Measurements from ENCODE around the gene MEF2A.
"Not testable (repeated sequence)": the region's sequence is repeated elsewhere in the genome, so short reads cannot be mapped to it uniquely, and the experiment has no call there.

Gene MEF2A

DNA sequence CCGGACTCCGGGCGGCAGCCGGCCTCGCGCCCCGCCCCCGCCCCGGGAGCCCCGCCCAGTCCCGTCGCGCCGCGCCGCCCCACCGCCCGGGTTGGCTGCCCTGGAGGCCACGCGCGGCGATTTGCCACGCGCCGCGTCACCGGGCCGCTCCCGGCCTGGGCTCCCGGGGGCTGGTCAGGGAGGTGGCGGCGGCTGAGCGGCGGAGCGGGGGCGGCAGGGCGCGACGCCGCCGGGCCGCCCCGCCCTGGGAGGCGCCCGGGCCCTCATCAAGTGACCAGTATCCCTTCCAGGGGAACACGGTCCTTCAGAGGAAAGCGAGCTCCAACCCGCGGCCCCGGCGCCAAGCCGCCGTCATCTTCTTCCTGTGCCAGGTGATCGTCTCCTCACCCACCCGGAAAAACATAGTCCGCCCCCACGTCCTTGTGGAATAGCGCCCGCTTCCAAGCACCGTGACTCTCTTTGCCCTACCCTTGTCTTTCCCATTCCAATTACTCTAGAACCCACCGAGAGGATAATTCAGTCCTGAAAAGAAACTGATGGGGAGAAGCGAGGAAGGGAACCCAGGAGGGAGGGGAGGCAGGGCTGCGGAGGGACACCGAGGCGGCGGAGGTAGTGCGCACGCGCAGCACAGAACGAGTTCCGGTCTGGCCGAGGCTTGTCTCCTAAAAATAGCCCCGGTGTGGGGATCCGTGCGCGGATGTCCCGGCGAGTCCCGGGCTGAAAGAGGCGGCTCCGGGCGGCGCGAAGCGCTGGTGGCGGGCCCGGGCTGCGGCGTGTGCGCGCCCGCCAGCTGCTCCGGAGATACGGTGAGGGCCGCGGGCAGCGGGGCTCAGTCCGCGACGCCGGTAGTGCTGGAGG lies at the start of gene MEF2A:
MEF2A (plus strand) TSS at position 686 of the 858 bp plus-strand sequence. CDS start 67,136 bp downstream, outside the sequence.
- DNase-seq = peak; percentile 33 to 96 (median 88)

DNA sequence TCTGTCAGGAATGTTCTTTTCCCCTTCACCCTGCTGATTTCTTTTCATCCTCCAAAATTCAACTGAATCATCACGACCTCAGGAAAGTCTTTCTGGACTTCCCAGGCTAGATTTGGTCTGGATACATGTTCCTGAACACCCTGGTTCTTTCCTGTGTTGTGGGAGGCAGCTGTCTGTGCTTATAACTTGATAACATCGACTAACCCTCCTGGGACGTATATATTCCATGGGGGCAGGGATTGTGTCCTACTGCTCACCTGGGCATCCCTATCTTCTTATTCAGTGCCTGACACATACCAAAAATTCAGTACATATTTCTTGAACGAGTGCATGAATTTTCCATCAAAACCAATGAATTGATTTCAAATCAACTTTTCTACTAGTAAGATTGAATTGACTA lies 47.6 kb upstream of the MEF2A start:
- no peak for DNase-seq

DNA sequence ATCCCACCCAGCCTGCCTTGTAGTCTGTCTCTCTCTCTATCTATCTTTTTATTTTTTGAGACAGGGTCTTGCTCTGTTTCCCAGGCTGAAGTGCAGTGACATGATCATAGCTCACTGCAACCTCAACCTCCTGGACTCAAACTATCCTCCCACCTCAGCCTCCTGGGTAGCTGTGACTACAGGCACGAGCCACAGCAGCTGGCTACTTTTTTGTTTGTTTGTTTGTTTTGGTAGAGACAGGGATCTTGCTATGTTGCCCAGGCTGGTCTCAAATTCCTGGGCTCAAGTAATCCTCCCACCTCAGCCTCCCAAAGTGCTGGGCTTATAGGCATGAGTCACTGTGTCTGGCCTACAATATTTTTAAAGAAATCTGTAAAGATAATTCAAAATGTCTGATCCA lies 46.4 kb upstream of the MEF2A start:
- not testable (repeated sequence) for DNase-seq

DNA sequence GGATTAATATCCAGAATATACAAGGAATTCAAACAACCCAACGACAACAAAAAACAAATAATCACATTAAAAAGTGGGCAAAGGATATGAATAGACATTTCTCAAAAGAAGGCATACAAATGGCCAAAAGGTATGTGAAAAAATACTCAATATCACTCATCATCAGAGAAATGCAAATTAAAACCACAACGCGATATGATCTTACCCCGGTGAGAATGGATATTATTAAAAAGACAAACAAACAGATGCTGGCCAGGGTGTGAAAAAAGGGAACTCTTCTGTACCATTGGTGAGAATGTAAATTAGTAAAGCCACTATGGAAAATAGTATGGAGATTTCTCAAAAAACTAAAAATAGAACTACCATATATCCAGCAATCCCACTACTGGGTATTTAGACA lies 43.5 kb upstream of the MEF2A start:
- DNase-seq = no peak

DNA sequence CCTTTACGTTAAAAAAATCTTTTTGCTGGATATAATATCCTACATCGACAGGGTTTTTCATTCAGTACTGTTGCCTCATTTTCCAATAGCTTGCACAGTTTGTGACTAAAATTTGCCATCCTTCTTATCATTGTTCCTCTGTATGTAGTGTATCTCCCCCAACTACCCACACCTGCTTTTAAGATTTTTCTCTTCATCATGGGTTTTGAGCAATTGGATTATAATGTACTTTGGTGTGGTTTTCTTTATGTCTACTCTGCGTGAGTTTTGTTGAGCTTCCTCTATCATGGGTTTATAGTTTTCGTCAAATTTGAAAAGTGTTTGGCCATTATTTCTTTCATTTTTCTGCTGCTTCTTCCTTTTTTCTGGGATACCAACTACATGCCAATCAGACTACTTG lies 39.6 kb upstream of the MEF2A start:
- DNase-seq = no peak

DNA sequence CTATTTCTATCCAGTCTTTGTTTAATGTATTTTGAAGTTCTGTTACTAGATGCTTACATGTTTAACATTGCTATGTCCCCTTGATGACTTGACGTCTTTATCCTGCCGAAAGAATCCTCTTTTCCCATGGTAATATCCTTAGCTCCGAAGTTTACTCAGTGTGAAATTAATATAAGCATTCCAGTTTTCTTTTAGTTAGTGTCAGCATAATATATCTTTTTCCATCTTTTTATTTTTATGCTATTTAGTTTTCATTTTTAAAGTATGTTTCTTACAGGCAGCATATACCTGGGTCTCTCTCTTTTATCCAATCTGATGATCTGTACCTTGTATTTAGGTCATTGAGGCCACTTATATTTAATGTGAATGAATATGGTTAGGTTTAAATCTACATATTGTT lies 39.1 kb upstream of the MEF2A start:
- no peak for DNase-seq

DNA sequence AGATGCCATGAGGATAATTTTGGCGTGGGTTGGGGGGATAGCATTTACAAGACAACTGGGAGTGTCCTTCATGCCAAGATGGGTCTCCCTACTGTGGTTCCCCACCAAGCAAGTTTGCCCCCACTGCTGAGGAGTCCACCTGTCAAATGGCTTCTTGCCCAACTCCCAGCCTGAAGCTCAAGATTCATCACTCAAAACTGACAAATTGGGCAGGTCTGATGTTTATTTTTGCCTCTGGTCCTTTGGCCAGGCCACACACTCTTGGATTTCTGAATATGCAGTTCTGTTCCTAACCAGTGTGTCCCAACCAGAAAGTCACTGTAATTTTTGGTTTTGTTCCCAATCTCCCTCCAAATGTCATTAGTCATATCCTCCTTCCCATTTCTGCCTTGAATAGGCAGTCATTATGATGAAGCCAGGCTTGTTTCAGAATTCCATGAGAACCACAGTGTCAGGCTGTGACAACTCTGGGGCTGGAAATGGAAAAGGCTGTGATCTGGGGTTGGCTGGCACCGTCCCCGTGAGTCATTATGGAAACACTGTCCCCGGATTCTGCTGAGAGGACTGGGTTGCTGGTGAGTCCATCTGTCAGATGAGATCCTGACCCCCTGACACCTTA lies 29.3 kb upstream of the MEF2A start:
- peak in 41 of 58 donors; percentile 6 to 80 (median 36) for DNase-seq

DNA sequence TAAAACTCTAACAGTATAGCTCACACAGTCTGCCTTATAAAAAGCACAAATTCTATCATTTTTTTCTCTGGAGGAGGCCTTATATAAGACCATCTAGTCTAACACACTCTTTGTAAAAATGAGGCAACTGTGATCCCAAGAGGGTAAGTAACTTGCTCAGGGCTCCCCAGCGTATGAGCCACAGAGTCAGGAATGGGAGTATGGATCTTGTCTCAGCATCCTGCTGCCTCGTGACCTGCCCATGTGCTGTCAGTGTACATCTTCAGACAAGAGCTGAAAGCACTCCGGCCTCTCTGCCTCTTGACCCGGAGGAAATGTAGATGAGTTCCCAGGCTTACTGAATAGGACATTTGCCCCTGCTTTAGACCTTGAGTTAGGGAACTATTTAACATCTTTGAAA lies 28.4 kb upstream of the MEF2A start:
- DNase-seq = peak in 21 of 58 donors; percentile 3 to 44 (median 18)

DNA sequence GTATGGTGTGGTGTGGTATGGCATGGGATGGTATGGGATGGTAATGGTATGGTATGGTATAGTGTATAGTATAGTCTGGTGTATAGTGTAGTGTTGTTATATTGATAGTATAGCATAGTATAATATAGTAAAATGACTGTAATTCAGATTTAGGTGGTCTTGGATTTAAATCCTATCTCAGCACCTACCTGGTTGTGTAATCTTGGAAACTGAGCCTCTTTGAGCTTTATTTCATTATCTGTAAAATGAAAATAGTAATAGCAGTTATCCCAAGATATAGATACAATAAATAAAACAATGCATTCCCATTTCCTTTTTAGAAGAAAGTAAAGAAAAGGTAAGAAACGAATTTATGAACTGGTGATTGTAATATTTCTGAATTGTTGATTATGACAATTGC lies 27.5 kb upstream of the MEF2A start:
- no peak for DNase-seq

DNA sequence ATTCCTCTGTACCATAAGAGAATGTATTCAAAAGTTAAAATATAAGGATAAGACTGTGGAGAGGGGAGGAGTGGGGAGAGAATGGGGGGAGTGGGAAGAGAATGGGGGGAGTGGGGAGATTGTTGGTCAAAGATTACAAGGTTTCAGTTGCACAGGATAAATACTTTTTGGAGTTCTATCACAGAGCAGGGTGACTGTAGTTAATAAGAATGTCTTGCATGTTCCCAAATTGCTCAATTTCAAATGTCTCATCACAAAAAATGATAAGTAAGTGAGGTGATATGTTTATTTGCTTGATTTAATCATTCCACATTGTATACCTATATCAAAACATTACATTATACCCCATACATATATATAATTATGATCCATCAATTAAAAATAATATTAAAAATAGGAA lies 23.0 kb upstream of the MEF2A start:
- DNase-seq = no peak

DNA sequence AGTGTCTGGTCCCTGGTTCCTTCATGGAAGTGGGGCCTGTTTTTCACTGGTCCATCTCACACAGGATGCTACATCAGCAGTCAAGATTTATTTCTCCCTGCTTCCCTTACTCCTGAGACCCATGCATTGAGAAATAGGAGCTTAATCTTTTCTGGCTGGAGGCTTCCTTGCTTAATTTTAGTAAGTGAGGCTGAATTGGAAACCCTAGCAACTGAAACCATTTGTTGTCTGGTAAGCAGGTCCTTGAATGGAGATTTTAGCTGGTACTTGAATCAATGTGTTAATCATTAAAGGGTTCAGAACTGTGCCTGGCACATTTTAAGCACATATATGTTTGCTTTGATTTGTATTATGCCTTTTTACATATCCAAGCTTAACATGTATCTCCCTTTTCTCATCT lies 20.2 kb upstream of the MEF2A start:
- DNase-seq = no peak

DNA sequence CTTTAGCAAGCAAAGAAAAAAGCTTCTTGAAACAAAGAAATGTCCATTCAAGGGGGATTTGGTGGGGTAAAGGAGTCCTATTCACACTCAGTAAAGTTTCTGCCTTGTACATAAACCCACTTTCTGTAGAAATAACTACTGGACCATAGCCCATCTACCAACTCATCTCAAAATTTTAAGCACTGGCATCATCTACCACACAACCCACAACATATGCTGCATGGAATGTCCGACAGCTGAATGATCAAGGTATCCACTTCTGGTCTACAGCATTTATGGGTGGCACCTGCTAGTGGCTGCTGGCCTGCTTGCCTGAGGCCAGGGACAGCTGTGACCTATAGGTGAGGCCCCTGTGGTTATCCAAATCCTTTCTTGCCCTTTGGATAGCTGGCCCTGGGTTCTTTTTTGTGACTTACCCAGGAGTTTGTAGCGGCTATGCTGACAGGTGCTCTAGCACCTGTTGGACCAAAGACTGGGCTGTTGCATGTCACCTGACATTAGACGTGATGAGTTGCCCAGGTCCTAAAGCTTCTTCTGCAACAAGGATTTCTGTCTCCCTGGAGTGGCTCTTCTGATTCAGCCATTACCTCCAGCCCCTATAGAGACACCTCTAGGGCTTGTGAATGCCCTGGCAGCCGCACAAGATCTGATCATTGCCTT lies 19.2 kb upstream of the MEF2A start:
- DNase-seq = no peak

DNA sequence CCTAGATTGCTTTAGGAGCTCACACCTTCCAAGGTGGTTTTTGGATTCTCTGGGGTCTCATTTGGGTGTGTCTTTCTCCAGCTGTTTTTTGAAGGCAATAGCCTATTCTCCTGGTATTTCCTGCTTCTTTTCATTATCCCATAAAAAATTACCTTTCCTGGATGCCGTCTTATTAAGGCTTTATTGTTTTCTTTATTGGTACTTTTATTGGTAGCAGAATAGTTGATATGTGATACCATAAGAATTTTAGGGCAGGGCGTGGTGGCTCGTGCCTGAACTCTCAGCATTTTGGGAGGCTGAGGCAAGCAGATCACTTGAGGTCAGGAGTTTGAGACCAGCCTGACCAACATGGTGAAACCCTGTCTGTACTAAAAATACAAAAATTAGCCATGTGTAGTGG lies 18.3 kb upstream of the MEF2A start:
- no peak for DNase-seq

DNA sequence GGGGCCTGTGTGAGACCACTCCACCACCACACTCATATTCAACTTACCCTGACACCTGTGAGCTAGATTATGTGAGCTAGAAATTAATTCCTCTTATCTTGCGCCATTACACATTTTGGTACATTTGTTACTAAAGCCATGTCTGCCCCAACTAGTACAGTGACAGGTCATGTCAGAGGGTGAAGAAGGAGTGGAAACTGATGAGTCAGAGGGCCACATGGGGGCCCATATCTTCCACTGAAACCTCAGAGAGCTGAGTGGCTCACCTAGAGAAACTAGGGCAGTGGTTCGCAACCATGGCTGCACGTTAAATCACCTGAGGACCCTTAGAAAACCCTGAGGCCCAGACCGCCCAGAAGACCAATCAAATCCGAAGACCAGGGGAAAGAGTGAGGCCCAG lies 15.7 kb upstream of the MEF2A start:
- no peak for DNase-seq

DNA sequence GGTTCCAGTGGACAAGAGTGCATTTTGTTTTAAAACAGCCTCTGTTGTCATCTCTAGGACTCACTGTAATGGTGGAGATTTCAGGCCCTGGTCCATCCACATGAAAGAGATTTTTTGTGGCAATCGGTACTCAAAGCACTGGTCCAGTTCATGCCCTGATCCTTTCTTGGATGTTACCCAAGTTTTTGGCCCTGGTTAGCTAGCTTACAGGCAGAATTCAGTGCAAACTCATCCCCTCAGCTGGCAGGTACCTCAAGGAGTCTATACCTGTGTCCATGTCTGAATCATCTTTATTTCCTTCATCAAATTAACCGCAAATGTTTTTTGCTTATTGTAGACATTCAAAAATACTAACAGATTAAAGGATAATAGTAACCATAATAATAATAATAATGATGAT lies 13.7 kb upstream of the MEF2A start:
- no peak for DNase-seq

DNA sequence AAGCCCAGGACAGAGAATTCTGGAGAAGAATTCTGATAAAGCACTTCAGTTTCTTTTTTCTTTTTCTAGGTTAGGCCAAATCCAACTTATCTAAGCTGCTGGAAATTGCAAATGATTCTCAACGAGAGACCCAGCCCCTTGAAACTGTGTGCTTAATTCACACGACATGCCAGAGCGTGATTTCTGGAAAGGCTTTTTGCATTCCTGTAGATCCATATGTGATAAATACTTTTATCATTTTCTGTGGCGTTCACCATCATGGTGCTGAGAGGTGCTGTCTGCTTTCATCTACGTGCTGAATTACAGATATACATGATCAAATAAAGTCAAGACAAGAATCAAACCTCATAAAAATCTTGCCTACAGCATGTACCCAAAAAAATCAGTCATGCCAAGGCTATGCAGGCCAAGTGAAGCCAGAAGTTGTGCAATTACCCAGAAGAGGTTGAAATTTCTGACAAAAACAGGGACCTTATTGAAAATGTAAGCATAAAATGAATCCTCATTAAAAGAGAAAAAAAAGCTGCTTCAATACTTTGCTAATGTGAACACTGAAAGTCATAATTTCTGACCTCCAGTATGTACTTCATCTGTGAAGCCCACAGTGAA lies 10.8 kb upstream of the MEF2A start:
- DNase-seq = no peak

DNA sequence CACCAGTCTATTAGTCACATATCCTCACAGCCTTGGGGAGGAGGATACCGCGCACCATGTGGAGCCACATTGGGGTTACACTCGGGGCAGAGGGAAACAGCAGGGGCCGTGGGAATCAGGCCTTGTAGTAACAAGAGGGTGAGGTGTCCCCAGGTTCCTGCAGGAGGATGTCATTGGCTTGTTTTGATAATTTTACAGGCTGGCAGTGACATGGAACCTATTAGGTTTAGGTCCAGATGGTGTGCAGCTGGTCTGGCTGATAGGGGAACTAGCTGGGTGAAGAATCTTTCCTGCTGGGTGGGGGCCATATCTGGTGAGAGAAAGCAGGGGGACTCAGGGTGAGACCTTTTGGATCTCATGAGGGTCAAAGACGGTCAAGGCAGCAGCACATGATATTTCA lies 9.8 kb upstream of the MEF2A start:
- DNase-seq = no peak

DNA sequence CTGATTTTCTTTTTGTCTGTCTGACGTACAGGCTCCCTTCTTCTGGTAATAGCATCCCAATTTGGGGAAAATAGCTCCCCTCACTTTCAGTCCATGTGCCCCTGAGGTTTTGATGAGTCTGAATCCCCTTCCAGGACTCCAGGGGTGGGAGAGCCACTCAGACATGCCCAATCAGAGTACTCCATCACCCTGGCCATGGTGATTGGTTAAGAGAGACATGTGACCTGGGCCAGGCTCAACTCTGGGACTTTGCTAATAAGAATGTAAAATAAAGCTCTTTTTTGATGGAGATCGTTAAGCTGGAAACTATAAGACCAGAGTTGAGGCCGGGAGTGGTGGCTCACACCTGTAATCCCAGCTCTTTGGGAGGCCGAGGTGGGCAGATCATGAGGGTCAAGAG lies 9.2 kb upstream of the MEF2A start:
- no peak for DNase-seq

DNA sequence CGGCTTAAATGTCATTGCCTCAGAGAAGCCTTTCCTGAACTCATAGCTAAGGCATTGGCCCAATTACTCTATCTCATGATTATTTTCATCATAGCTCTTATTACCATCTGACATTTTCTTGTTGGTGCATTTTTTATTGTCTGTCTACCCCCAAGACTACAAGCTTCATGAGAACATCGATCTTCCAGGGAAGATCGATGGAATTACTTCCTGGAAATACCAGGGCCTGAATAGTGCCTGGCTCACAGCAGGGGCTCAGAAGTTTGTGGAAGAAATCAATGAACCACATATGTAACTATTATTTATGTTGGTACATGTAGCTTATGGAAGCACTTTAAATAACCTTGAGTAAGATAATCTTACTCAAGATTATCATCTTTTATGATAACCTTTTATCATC lies 7.7 kb upstream of the MEF2A start:
- DNase-seq = no peak

DNA sequence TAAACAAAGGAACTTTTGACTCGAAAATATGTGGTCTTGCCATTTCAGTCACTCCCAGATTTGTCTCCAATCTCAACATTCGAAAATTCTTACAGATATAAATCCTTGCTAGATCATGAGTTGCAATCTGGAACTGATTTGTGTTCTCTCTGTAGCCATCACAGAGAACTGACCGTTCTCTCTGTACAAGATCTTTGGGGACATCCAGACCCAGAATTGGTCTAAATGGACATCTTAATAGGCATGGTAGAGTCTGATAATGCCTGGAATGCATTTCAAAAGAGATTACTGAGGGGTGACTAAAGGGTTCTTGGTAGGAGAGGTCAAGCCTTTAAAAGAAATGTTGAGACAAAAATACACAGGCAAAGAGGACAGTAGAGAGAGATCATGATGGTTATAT lies 7.2 kb upstream of the MEF2A start:
- DNase-seq = no peak

DNA sequence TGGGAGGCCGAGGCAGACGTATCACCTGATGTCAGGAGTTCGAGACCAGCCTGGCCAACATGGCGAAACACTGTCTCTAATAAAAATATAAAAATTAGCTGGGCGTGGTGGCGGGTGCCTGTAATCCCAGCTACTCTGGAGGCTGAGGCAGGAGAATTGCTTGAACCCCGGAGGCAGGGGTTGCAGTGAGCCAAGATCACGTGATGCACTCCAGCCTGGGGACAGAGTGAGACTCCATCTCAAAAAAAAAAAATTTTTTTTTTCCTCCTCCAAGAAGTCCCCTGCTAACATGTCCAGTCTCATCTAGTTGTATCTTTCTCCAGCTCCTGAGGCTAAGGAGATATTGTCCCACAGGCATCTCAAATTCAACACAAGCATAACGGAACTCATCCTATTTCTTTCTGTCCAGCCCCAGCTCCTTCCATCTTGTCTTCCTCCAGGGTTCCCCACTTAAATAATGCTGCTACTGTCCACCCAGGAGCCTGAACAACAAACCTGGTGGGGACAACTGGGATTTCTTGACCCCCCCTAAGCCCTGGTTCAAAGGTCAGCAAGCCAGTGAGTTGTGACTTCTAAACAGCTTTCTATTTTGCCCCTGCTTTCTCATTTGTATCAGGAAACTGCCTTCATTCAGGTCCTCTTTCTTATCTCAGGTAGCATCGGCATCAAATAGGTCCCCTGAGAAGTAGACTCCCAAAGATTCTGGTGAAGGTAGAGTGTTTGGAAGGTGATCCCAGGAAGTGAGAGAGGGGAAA lies 4.1 kb upstream of the MEF2A start:
- DNase-seq = no peak
